SK-N-SH (cell line): ENCODE data around the gene CDH4. TPM values are rescaled to one million over a fixed set of nuclear protein-coding genes. Genes with fewer than 3 reads are reported as not detected.

Experiments used
- CTCF ChIA-PET: fragments of 300-600, 350-600 bp; formaldehyde crosslinking; extraction: SDS; loops from one replicate; lab custom pipeline; 2021; lab: Yijun Ruan, JAX
- POLR2A ChIA-PET: fragments of 350-600 bp; sonication (Branson Sonifier 250); formaldehyde crosslinking; extraction: SDS; loops from one replicate; lab custom pipeline; 2020; ENCODE audit warnings: antibody characterized with exemption, inconsistent platforms; lab: Yijun Ruan, JAX
- DNase-seq: peaks from one replicate; pipeline ENCODE4 v3.0.0; 2012
- H2AFZ ChIP-seq: fragments of 200-600 bp; sonication (generic); 2 replicates; pipeline ENCODE4 v1.8.1; 2016; ENCODE audit warnings: antibody characterized with exemption, mild to moderate bottlenecking, low read depth
- H3F3A ChIP-seq: fragments of 200-600 bp; sonication (generic); replicated peaks from 2 replicates; pipeline ENCODE3; 2016; ENCODE audit warnings: antibody characterized with exemption, mild to moderate bottlenecking; ENCODE audit not compliant: insufficient read depth
- H3K27ac ChIP-seq, 2 experiments: fragments of 200-500 bp in 1 of 2; fragments of 200-600 bp in 1 of 2; sonication (Bioruptor generic) in 1 of 2; sonication (generic), shearing (Covaris generic) in 1 of 2; 2 replicates each; pipeline versions ENCODE4 v1.5.1 to v1.6.1; 2014 to 2016; ENCODE audit warnings: low read depth in 2 of 2, inconsistent platforms in 1 of 2, low read length in 1 of 2, mild to moderate bottlenecking in 1 of 2, mixed read lengths in 1 of 2
- H3K27me3 ChIP-seq: fragments of 200-600 bp; sonication (generic), shearing (Covaris generic); 2 replicates; pipeline ENCODE4 v1.6.1; 2016; ENCODE audit warnings: mixed run types; ENCODE audit not compliant: insufficient read depth
- H3K36me3 ChIP-seq, 2 experiments: fragments of 200-500 bp in 1 of 2; fragments of 200-600 bp in 1 of 2; sonication (Bioruptor generic) in 1 of 2; sonication (generic) in 1 of 2; replicated peaks in 1 of 2; 2 replicates each; pipeline versions ENCODE3 to v1.5.1; 2014 to 2016; ENCODE audit warnings: low read length in 1 of 2, mild to moderate bottlenecking in 1 of 2; ENCODE audit not compliant: insufficient read depth in 2 of 2, control insufficient read depth in 1 of 2
- H3K4me1 ChIP-seq, 2 experiments: fragments of 200-500 bp in 1 of 2; fragments of 200-600 bp in 1 of 2; sonication (Bioruptor generic) in 1 of 2; sonication (generic), shearing (Covaris generic) in 1 of 2; 2 replicates each; pipeline versions ENCODE4 v1.5.1 to v1.6.1; 2014 to 2016; ENCODE audit warnings: low read depth in 1 of 2, low read length in 1 of 2, mixed run types in 1 of 2; ENCODE audit not compliant: insufficient read depth in 2 of 2, control insufficient read depth in 1 of 2
- H3K4me2 ChIP-seq: fragments of 200-600 bp; sonication (generic), shearing (Covaris generic); 2 replicates; pipeline ENCODE4 v1.6.1; 2017; ENCODE audit warnings: mixed run types
- H3K4me3 ChIP-seq, 2 experiments: fragments of 200-500 bp in 1 of 2; fragments of 200-600 bp in 1 of 2; sonication (Bioruptor generic) in 1 of 2; sonication (generic), shearing (Covaris generic) in 1 of 2; 2 replicates each; pipeline versions ENCODE4 v1.5.1 to v1.8.1; 2014 to 2016; ENCODE audit warnings: low read depth in 2 of 2, inconsistent platforms in 1 of 2, low read length in 1 of 2, mild to moderate bottlenecking in 1 of 2, mixed read lengths in 1 of 2, moderate library complexity in 1 of 2
- H3K79me2 ChIP-seq: fragments of 200-600 bp; sonication (generic); 2 replicates; pipeline ENCODE4 v1.8.1; 2017; ENCODE audit warnings: mild to moderate bottlenecking; ENCODE audit not compliant: insufficient read depth
- H3K9ac ChIP-seq: fragments of 200-600 bp; sonication (generic); 2 replicates; pipeline ENCODE4 v1.6.1; 2017; ENCODE audit warnings: mixed run types
- H3K9me2 ChIP-seq: fragments of 200-600 bp; sonication (generic); 2 replicates; pipeline ENCODE4 v1.6.1; 2017; ENCODE audit warnings: mixed run types
- H3K9me3 ChIP-seq: fragments of 200-600 bp; sonication (generic); 2 replicates; pipeline ENCODE4 v1.6.1; 2017; ENCODE audit warnings: mixed run types, mild to moderate bottlenecking, moderate library complexity
- H4K20me1 ChIP-seq: fragments of 200-600 bp; sonication (generic); 2 replicates; pipeline ENCODE4 v1.6.1; 2017; ENCODE audit warnings: mild to moderate bottlenecking, mixed run types; ENCODE audit not compliant: insufficient read depth
- ELF1 ChIP-seq: IDR thresholded peaks from 2 replicates; pipeline ENCODE4 v1.4.0; 2012
- EP300 ChIP-seq, 2 experiments: IDR thresholded peaks; 2 replicates each; pipeline versions ENCODE4 v1.4.0 to v1.6.1; 2012; ENCODE audit warnings: borderline replicate concordance in 1 of 2, low read depth in 1 of 2, low read length in 1 of 2
- FOSL2 ChIP-seq: IDR thresholded peaks from 2 replicates; pipeline ENCODE4 v1.4.0; 2012; ENCODE audit warnings: low read depth, mild to moderate bottlenecking, moderate library complexity, borderline replicate concordance
- FOXM1 ChIP-seq: IDR thresholded peaks from 2 replicates; pipeline ENCODE4 v1.4.0; 2012; ENCODE audit warnings: low read depth, mild to moderate bottlenecking
- JUND ChIP-seq: IDR thresholded peaks from 2 replicates; pipeline ENCODE4 v1.4.0; 2012
- MXI1 ChIP-seq: IDR thresholded peaks from 2 replicates; pipeline ENCODE4 v1.6.1; 2012; ENCODE audit warnings: mild to moderate bottlenecking, low read depth, low read length, improper control_type of control experiment
- NFIC ChIP-seq: IDR thresholded peaks from 2 replicates; pipeline ENCODE4 v1.4.0; 2012; ENCODE audit warnings: borderline replicate concordance
- POLR2AphosphoS5 ChIP-seq: IDR thresholded peaks from 2 replicates; pipeline ENCODE4 v1.6.1; 2012; ENCODE audit warnings: low read depth, low read length
- RAD21 ChIP-seq: IDR thresholded peaks from 2 replicates; pipeline ENCODE4 v1.6.1; 2012; ENCODE audit warnings: mild to moderate bottlenecking, low read length
- RCOR1 ChIP-seq: fragments of 150-350 bp; IDR thresholded peaks from 2 replicates; pipeline ENCODE4 v1.6.1; 2017; ENCODE audit warnings: antibody characterized with exemption, low read length
- SIN3A ChIP-seq: IDR thresholded peaks from 2 replicates; pipeline ENCODE4 v1.6.1; 2012; ENCODE audit warnings: low read depth, mild to moderate bottlenecking, low read length, moderate library complexity, borderline replicate concordance
- SMC3 ChIP-seq: IDR thresholded peaks from 2 replicates; pipeline ENCODE4 v1.6.1; 2012; ENCODE audit warnings: low read depth, low read length, improper control_type of control experiment
- TAF1 ChIP-seq: IDR thresholded peaks from 2 replicates; pipeline ENCODE4 v1.6.1; 2012; ENCODE audit warnings: low read depth, mild to moderate bottlenecking, low read length, moderate library complexity, borderline replicate concordance
- YY1 ChIP-seq: IDR thresholded peaks from 2 replicates; pipeline ENCODE4 v1.4.0; 2012; ENCODE audit warnings: low read depth, mild to moderate bottlenecking
- WGBS: methylation state at CpG from one replicate; pipeline ENCODE4 v1.1.6; 2017; ENCODE audit warnings: low lambda C conversion rate; 5-methylcytosine and 5-hydroxymethylcytosine counted together
- polyA plus RNA-seq, 3 experiments: library from polyadenylated mRNA; depleted of rRNA; stranded (reverse); fragments of >200 nt; gene quantifications; 2 replicates each; pipeline ENCODE4 v1.2.3, GENCODE V29; 2012
- TF ChIP-seq, protein P1 (sequence below): fragments of 150-350 bp; IDR thresholded peaks from 2 replicates; pipeline ENCODE4 v1.6.1; 2016; ENCODE audit warnings: mild to moderate bottlenecking, low read depth, low read length
- TF ChIP-seq, protein P2 (sequence below): fragments of 150-350 bp; IDR thresholded peaks from 2 replicates; pipeline ENCODE4 v1.6.1; 2017; ENCODE audit warnings: antibody characterized with exemption, low read length, low read depth, borderline replicate concordance
- TF ChIP-seq, protein P3 (sequence below): IDR thresholded peaks from 2 replicates; pipeline ENCODE4 v1.4.0; 2012; ENCODE audit warnings: low read depth, borderline replicate concordance
- TF ChIP-seq, protein P4 (sequence below): fragments of 200-600 bp; sonication (generic); IDR thresholded peaks from 2 replicates; pipeline ENCODE4 v1.6.1; 2017; ENCODE audit warnings: antibody characterized with exemption, mild to moderate bottlenecking, moderate library complexity
- TF ChIP-seq, protein P5 (sequence below): IDR thresholded peaks from 2 replicates; pipeline ENCODE4 v1.4.0; 2012; ENCODE audit warnings: low read depth

CDH4 gene
- polyA plus RNA-seq, 1 of the 3 experiments (the other 2 are of a cell fraction): not detected

DNA sequence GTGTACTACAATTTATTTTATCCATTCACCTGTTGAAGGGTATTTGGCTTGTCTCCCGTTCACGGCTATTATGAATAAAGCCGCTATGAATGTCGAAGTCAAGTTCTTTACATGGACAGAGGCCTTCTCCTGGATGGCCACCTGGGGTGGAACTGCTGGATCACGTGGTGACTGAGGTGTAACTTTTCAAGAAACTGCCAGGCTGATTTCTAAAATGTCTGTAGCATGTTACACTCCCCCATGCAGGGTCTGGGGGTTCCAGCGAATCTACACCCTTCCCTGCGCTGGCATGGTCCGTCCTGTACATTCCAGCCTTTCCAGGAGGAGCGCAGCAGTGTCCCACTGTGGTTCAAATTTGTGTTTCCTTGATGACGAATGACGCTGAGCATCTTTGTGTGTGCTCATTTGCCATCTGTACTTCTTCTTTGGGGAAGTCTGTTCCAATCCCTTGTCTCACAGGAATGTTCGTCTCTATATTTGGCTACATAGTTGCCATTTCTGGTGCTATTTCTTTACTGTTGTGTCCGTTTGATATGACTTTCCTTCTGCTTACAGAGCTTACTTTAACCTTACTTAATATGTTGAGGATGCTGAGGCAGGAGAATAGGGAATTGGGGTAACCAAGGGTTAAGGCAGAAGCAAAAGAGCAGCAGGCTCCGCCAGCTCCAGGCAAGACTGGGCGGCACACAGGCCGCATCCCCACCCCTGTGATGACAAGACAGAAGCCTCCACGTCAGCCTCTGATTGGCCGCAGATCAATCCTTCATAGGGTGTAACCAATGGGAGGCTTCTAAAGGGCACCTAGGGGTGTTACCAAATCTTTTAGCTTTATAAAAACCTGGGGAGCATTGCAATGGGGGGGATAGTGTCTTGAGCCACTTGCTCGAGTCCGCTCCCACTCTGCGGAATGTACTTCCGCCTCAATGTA is 707.0 kb downstream of the CDH4 start:
- Histone ChIP-seq H3K36me3 (no peaks in the 10 kb centered on the region), H3K79me2 (no peaks in the 10 kb centered on the region), H3K4me3 (no peak overlapping the region), H3K9me2 (no peaks in the 10 kb centered on the region), H3F3A (no peaks in the 10 kb centered on the region), H3K27ac (no peak overlapping the region), H3K9me3 (no peaks in the 10 kb centered on the region), H2AFZ (no peak overlapping the region), H4K20me1 (no peaks in the 10 kb centered on the region), H3K27me3 (no peaks in the 10 kb centered on the region), H3K4me2 (no peak overlapping the region), H3K9ac (no peak overlapping the region), H3K4me1 (peaks cover 0 to 5% of the 10 kb centered on the region in 2 experiments; a peak in 1 of 4 replicates)
- CTCF ChIA-PET: no interaction called here
- 62% methylated on average over 22 of the region's 22 CpGs for whole genome bisulfite sequencing
- no peak for TF ChIP-seq SMC3
- TF ChIP-seq FOSL2: no peak
- no peak for TF ChIP-seq NFIC
- TF ChIP-seq EP300 (IDR thresholded peaks at IDR 0.05; ENCODE audit: borderline replicate concordance in 1 of 2, low read depth in 1 of 2, low read length in 1 of 2): no peak
- no peak for TF ChIP-seq JUND
- no peak for TF ChIP-seq FOXM1
- TF ChIP-seq YY1: no peak
- POLR2A ChIA-PET: no interaction called here
- DNase-seq: no peak

DNA sequence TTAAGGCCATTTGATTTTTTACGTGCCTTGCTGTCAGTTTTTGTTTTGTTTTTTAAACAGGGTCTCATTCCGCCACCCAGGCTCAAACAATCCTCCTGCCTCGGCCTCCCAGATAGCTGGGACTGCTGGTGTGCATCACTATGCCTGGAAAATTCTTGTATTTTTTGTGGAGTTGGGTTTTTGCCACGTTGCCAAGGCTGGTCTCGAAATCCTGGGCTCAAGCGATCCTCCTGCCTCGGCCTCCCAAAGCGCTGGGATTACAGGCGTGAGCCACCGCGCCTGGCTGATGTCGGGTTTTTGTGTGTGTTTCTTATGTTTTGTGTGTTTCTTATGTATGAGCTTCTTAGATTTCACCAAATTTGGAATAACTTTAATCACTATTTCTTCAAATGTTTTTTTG is 708.8 kb downstream of the CDH4 start:
- Histone ChIP-seq H3F3A (no peaks in the 10 kb centered on the region), H3K27me3 (no peaks in the 10 kb centered on the region), H3K79me2 (no peaks in the 10 kb centered on the region), H3K9ac (no peak overlapping the region), H3K4me2 (no peak overlapping the region), H3K9me2 (no peaks in the 10 kb centered on the region), H3K9me3 (no peaks in the 10 kb centered on the region), H4K20me1 (no peaks in the 10 kb centered on the region), H3K27ac (no peak overlapping the region), H3K36me3 (no peaks in the 10 kb centered on the region), H2AFZ (no peak overlapping the region), H3K4me1 (no peaks in the 10 kb centered on the region; a peak in 1 of 4 replicates), H3K4me3 (no peak overlapping the region)
- DNase-seq: no peak
- WGBS: 67% methylated on average over 12 of the region's 12 CpGs
- ChIA-PET CTCF (no interaction called here), POLR2A (no interaction called here)
- TF ChIP-seq, protein P1, sequence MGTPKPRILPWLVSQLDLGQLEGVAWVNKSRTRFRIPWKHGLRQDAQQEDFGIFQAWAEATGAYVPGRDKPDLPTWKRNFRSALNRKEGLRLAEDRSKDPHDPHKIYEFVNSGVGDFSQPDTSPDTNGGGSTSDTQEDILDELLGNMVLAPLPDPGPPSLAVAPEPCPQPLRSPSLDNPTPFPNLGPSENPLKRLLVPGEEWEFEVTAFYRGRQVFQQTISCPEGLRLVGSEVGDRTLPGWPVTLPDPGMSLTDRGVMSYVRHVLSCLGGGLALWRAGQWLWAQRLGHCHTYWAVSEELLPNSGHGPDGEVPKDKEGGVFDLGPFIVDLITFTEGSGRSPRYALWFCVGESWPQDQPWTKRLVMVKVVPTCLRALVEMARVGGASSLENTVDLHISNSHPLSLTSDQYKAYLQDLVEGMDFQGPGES: no peak
- TF ChIP-seq EP300 (IDR thresholded peaks at IDR 0.05; ENCODE audit: borderline replicate concordance in 1 of 2, low read depth in 1 of 2, low read length in 1 of 2): no peak
- TF ChIP-seq MXI1: no peak
- no peak for TF ChIP-seq TAF1
- TF ChIP-seq FOSL2: no peak
- TF ChIP-seq, protein P2, sequence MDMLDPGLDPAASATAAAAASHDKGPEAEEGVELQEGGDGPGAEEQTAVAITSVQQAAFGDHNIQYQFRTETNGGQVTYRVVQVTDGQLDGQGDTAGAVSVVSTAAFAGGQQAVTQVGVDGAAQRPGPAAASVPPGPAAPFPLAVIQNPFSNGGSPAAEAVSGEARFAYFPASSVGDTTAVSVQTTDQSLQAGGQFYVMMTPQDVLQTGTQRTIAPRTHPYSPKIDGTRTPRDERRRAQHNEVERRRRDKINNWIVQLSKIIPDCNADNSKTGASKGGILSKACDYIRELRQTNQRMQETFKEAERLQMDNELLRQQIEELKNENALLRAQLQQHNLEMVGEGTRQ: no peak
- TF ChIP-seq, protein P3, sequence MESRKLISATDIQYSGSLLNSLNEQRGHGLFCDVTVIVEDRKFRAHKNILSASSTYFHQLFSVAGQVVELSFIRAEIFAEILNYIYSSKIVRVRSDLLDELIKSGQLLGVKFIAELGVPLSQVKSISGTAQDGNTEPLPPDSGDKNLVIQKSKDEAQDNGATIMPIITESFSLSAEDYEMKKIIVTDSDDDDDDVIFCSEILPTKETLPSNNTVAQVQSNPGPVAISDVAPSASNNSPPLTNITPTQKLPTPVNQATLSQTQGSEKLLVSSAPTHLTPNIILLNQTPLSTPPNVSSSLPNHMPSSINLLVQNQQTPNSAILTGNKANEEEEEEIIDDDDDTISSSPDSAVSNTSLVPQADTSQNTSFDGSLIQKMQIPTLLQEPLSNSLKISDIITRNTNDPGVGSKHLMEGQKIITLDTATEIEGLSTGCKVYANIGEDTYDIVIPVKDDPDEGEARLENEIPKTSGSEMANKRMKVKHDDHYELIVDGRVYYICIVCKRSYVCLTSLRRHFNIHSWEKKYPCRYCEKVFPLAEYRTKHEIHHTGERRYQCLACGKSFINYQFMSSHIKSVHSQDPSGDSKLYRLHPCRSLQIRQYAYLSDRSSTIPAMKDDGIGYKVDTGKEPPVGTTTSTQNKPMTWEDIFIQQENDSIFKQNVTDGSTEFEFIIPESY: no peak
- TF ChIP-seq RAD21: no peak
- no peak for TF ChIP-seq POLR2AphosphoS5
- TF ChIP-seq, protein P4, sequence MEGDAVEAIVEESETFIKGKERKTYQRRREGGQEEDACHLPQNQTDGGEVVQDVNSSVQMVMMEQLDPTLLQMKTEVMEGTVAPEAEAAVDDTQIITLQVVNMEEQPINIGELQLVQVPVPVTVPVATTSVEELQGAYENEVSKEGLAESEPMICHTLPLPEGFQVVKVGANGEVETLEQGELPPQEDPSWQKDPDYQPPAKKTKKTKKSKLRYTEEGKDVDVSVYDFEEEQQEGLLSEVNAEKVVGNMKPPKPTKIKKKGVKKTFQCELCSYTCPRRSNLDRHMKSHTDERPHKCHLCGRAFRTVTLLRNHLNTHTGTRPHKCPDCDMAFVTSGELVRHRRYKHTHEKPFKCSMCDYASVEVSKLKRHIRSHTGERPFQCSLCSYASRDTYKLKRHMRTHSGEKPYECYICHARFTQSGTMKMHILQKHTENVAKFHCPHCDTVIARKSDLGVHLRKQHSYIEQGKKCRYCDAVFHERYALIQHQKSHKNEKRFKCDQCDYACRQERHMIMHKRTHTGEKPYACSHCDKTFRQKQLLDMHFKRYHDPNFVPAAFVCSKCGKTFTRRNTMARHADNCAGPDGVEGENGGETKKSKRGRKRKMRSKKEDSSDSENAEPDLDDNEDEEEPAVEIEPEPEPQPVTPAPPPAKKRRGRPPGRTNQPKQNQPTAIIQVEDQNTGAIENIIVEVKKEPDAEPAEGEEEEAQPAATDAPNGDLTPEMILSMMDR: no peak
- no peak for TF ChIP-seq FOXM1
- TF ChIP-seq NFIC: no peak
- no peak for TF ChIP-seq RCOR1
- TF ChIP-seq, protein P5, sequence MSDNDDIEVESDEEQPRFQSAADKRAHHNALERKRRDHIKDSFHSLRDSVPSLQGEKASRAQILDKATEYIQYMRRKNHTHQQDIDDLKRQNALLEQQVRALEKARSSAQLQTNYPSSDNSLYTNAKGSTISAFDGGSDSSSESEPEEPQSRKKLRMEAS: no peak
- TF ChIP-seq ELF1: no peak
- TF ChIP-seq SIN3A: no peak
- TF ChIP-seq SMC3: no peak
- TF ChIP-seq JUND: no peak
